AG09319 (cell line): ENCODE results near the gene PARPBP.
A peak's percentile ranks its signal among the peaks of the same experiment; 100 is the strongest.
"Not testable (repeated sequence)": the region's sequence is repeated elsewhere in the genome, so short reads cannot be mapped to it uniquely, and the experiment has no call there.

Experiments
- DNase-seq: peaks from one replicate; pipeline ENCODE4 v3.0.0-alpha.2; 2010; ENCODE audit warnings: low read depth; ENCODE audit errors: extremely low read depth
- CTCF ChIP-seq: IDR thresholded peaks from 2 replicates; pipeline ENCODE4 v1.5.1; 2011; ENCODE audit warnings: low read depth, mild to moderate bottlenecking, inconsistent platforms, low read length, moderate library complexity

Gene PARPBP

GRCh38 chr12:102204025-102204424, 84.0 kb downstream of the PARPBP start:
- TF ChIP-seq CTCF: no peak

GRCh38 chr12:102215992-102216691, 96.2 kb downstream of the PARPBP start:
- DNase-seq: peak; percentile 27
- no peak for TF ChIP-seq CTCF

More at GRCh38 chr12:102204025-102204424, 84.0 kb downstream of the PARPBP start:
- no peak for DNase-seq

DNA sequence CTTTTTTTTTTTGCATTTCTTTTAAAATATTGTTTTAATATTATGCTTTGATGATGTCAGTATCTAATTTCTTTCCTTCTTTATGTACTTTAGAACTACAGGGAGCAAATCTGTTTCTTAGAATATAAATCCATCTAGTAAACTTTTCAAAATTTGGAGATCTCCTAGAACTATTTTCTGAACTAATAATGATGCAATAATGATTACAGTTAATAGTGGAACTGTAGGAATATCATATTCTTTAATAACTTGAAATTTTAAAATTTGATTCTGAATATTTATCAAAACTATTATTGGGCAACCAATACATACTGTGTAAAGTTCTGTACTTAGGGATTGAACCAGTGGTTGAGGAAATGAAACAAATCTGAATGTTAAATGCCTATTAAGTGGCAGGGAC, 100.8 kb downstream of the PARPBP start:
- TF ChIP-seq CTCF: no peak
- DNase-seq: no peak

- DNase-seq: no peak
- no peak for TF ChIP-seq CTCF
These were observed 108.0 kb downstream of the PARPBP start for GRCh38 chr12:102227954-102228353.

DNA sequence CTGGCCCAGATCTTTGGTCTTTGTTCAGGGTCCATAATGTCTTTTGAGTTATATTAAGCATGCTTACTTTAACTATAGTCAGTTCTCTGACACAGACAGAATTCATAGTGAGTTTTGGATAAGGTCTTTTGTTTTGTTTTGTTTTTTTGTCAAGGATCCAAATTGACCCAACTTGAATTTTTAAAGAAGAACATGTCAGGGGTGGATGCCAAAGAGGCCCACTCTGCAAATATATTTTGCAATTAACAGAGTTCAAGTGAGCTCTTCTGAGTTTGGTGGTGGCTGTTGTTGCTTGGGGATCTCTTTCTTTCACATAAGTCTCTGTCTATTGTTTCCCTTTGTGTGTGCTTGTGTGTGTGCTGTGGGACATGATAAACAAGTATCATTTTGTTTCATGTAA, 112.1 kb downstream of the PARPBP start:
- no peak for TF ChIP-seq CTCF
- DNase-seq: no peak

GRCh38 chr12:102232446-102232845, 112.5 kb downstream of the PARPBP start:
- TF ChIP-seq CTCF: no peak
- peak; percentile 38 for DNase-seq

GRCh38 chr12:102234599-102234998, 114.6 kb downstream of the PARPBP start:
- no peak; the same call in 1 of the 2 replicates for TF ChIP-seq CTCF
- DNase-seq: no peak

DNA sequence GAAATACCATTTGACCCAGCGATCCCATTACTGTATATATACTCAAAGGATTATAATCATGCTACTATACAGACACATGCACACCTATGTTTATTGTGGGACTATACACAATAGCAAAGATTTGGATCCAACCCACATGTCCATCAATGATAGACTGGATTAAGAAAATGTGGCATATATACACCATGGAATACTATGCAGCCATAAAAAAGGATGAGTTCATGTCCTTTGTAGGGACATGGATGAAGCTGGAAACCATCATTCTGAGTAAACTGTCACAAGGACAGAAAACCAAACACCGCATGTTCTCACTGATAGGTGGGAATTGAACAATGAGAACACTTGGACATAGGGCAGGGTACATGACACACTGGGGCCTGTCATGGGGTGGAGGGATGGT, 120.9 kb downstream of the PARPBP start:
- not testable (repeated sequence) for DNase-seq
